Activated CD4-positive, alpha-beta T cell treated with anti-CD3 and anti-CD28 coated beads, Interleukin-2, amount 50 U/mL, for 48 hours (primary cell): ENCODE measurements around the gene PLPP4.
A peak's percentile ranks its signal among the peaks of the same experiment; 100 is the strongest.

Experiments used
- DNase-seq, 2 experiments: peaks; one replicate each; pipeline ENCODE4 v3.0.0-alpha.2; 2020

PLPP4 gene

GRCh38 chr10:120456626-120457430 is at the start of gene PLPP4:
Gene PLPP4 (plus strand): TSS chr10:120457227. CDS start chr10:120457306, 79 bp downstream.
- no peak for DNase-seq

DNA sequence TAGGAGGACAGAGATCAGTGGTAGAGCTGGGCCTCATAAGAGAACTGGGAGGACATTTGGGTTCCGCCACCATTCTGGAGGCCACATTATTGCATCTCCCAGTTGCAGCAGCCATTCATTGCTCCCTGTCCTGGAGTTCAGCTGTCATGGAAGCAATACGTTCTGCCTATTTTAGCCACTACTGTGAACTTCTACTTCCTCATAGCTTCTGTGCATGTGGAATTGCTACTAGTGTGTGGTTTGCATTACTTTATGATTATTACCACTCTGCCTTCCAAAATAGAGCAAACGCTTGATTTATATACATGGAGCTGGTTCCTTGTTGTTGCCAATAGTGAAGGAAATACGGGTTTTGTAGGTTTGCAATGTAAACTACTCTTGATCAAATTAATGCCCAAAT is 47.2 kb upstream of the PLPP4 start:
- DNase-seq: no peak

- no peak for DNase-seq
These were observed 42.1 kb upstream of the PLPP4 start for GRCh38 chr10:120414946-120415345.

DNA sequence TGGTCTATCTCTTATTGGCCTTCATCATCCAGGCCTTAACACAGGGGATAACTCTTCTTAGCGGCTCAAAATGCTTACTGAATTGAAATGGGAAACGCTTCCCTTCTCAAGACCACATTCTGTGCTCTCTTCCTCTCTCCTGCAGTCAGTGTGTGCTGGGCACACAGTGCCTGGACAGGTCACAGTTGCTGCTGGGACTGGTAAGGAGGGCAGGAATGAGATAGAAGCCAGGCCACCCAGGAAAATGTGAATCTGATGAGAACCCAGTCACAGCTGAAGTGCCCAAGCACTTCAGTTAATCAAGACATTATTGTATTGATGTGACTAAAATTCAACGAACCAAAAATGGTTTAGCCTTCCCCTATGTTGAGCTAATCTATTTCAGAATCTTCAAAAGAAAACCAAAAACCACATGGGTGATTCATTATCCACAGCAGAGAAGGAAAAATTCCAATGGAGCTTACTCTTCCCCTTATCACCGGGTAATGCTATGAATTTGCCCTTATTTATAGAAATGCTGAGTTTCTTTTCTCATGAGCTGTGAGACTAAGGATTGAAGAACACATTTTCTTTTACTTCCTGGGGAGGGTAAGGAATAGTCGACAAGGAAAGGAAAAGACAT is 41.2 kb upstream of the PLPP4 start:
- no peak for DNase-seq

DNA sequence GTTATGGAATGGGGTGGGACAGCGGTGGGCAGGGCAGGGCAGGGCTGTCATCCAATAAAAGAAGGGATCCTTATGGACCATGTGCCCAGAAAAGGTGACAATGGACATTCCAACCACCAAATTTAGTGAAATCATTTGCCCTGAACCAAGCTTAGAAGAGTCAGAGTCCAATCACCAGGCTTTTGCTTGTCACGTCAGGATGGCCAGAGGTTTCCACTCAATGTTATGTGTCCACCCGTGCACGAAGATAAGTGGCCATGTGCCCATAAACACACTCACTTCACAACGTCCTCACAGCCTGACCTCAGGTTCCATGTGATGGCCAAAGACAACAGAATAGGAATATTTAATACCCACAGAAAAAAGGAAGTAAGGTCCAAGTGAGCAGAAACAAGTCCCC is 36.6 kb upstream of the PLPP4 start:
- no peak for DNase-seq

GRCh38 chr10:120421250-120421649 is 35.8 kb upstream of the PLPP4 start:
- DNase-seq: no peak

DNA sequence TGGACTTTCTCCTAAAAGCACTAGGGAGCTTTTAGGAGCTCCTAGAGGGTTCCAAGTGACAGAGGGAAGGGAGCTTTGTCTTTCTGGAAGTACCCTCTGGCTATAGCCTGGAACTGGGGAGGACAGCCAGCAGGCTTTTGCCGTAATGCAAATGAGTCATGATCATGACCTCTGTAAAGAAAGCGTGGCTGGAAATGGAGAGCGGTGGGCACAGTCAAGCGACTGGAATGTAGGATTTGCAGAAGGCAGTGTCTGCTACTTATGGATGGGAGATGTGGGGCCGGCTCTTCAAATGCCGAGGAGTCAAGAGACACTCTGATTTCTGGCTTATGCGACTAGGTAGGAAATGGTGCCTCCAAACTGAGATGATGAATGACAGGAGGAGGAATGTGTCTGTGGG is 34.6 kb upstream of the PLPP4 start:
- no peak for DNase-seq

- peak; percentile 29 to 38 for DNase-seq
These were observed 33.4 kb upstream of the PLPP4 start for GRCh38 chr10:120423431-120424197.

- DNase-seq: no peak
These were observed 32.9 kb upstream of the PLPP4 start for GRCh38 chr10:120424198-120424464.

- DNase-seq: no peak
These were observed 30.7 kb upstream of the PLPP4 start for GRCh38 chr10:120426306-120426705.

GRCh38 chr10:120428754-120429153 is 28.3 kb upstream of the PLPP4 start:
- DNase-seq: no peak

- DNase-seq: no peak
These were observed 27.6 kb upstream of the PLPP4 start for GRCh38 chr10:120429395-120429794.

DNA sequence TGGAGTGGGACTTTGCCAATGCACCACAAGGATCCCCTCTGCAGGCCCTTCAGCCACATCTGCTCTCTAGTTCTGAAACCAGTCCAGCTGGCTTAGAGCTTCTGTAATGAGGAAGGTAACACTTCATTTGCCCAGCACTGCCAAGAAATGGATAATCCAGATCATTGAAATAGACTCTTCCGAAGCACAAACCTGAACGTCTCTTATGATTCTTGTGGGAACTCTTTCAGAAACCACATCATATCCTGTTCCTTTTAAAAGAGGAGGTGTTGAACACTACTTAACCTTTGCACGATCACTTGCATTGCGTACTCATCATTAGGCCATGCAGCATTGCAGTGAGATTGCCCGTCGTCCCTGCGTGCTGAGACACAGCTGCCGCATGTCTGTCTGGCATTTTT is 25.8 kb upstream of the PLPP4 start:
- no peak for DNase-seq

DNA sequence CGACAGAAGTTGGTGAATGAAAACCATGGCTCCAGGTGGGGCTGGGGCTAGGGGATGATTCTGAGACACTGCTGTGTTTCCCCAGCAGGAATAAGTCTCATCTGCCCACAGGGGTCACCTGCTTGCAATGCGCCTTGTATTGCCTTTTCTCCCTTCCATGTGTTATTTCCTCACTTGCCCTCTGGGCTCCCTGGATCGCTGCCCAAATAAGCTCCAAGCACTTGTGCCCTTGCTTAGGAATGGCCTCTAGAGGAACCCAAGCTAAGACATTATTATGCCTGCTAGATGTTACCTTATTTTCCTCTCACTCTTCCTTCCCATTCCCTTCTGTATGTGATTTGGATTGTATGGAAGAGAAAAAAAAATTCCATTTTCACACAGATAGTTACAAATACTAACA is 24.8 kb upstream of the PLPP4 start:
- no peak for DNase-seq

- DNase-seq: no peak
These were observed 23.9 kb upstream of the PLPP4 start for GRCh38 chr10:120433141-120433540.

DNA sequence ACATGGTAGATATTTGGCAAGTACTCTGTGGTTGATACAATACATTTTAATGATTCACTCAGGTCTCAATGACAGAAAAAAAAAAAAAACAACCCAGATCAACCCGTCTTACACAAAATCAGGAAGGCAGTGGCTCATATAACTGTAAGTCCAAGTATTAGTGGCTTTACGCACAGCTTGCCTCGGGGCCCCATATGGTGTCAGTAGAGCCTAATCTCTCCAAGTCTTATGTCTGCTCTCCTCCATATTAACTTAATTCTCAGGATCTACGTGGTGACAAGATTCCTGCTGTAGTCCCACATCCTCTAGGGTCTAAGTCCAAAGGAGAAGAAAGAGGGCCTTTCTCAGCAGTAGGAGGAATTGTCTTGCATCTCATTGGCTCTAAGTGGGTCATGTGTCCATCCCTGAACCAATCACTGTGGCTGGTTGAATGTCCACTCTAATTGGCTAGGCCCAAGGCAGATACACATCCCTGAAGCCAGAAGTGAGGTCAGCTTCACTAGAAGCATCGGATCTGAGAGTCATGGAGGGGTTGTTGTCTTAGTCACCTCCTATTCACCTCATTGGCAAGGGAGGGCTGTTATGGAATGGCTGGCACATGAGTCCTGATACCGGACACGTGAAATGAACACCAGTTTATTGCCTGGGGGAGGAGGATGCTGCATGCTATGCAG is 20.5 kb upstream of the PLPP4 start:
- DNase-seq: no peak

- no peak for DNase-seq
These were observed 19.5 kb upstream of the PLPP4 start for GRCh38 chr10:120437541-120437940.

DNA sequence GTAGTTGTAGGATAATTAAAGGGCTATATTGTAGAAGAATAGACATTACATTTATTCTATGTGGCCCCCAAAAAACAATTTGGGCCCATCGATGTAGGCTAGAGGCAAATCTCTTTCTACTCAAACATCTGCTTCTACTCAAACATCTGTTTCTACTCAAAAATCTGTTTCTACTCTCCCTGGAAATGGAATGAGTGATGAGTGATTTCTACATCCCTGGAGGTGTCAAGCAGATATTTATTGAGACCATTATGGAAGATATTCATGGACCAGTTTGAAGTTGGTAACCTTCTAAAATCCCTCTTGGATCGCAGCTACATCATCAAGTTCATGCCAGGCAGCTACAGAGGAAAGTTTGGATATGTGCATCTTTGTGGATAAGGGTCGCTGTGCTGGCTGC is 5.1 kb upstream of the PLPP4 start:
- no peak for DNase-seq

DNA sequence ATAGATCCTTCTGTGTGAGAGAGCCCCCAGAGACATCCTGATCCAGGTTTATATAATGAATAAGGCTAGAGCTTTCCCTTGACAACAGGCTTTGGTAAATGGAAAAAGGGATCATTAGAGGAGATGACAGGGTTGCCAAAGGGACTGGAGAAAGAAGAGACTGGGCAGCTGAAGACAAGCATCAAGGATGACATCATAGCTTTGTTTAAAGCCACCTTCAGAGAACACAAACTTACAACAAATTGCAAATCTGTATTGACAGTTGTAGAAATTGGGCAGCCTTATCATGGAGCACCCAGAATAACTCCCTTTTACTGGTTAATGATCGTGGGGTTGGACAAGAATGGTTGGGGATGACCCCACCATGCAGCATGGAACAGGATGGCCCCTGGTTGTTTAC is 3.7 kb upstream of the PLPP4 start:
- DNase-seq: no peak

DNA sequence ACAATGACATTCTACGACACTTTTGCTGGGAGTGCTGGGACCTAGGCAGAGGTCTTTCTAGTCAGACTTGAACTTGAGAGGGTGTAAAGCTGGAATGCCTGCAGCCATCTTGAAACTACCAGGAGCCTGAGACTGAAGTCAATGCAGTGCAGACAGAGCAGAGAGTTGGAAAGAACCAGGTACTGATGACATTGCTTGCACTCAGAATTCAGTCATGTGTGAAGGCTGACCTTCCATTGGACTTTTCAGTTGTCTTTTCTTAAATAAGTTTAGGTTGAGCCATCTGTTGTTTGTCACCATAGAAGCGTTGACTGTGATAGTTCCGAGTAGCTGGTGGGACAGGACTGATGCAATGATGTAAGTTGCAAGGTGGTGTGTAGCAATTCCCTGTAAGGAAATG is 3.1 kb upstream of the PLPP4 start:
- DNase-seq: no peak

DNA sequence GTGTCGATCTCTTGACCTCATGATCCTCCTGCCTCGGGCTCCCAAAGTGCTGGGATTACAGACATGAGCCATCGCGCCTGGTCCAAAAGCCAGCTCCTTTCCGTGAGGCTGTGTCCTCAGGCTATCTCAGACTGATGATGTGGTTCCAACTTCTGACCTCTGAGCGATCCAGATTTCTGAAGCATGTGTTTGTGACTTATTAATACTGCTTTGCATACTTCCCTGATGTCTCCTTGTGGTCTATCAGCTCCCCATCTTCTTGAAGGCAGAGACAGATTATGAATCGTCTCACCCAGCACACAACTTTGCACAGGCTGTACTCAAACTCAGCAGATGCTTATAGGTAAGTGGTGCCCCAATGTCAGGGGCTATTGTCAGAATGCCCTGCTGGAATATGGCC is 2.0 kb upstream of the PLPP4 start:
- no peak for DNase-seq

DNA sequence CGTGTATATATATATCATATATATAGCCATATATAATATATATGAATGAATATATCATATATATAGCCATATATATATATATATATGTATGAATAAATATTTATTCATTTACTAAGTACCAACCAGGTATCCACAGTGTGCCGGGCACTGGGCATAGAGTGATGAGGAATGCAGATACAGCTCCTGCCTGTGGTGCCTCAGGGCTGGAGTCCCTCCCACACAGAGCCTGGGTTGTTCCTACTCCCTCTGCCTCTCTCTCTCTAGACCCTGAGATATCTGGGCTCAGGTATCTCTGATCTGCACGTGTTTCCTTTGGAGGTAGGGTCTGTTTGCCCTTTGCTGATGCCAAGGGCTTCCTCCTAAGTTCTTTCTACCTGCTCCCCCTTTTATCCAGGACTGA is 1.4 kb upstream of the PLPP4 start:
- no peak for DNase-seq

DNA sequence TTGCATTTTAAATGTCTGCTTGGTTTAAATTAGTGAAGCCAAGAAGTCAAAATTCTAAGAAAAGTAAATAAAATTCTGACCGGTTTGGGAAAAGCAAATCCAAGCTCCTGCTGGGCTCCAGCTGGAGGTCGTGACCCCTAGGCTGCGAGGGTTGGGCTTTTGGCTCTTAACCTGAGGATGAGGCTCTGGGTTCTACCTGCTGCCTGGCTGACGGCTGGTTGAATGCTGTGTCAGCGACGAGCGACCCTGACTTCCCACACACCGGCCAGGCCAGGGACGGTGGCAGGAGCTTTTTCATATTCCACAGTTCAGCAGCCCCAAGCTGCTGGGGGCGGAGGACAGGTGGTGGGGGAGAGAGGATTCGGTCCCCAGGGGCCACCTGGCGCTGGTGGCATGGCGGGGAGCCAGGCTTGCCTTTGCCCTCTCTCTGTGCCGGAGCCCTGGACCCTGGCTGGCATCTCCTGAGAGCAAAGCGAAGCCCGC is 843 bp upstream of the PLPP4 start:
- DNase-seq: no peak
